K562 (cell line): ENCODE data around the gene DSE.

Source experiments
- DPF2 ChIP-seq: fragments of 450-650 bp; IDR thresholded peaks from 2 replicates; pipeline ENCODE4 v1.6.1; 2016
- TF ChIP-seq, protein P1 (sequence below): fragments of 250-450 bp; sonication (Bioruptor Pico); IDR thresholded peaks from 2 replicates; pipeline ENCODE4 v1.5.0; 2021; ENCODE audit warnings: mild to moderate bottlenecking, borderline replicate concordance

DNA sequence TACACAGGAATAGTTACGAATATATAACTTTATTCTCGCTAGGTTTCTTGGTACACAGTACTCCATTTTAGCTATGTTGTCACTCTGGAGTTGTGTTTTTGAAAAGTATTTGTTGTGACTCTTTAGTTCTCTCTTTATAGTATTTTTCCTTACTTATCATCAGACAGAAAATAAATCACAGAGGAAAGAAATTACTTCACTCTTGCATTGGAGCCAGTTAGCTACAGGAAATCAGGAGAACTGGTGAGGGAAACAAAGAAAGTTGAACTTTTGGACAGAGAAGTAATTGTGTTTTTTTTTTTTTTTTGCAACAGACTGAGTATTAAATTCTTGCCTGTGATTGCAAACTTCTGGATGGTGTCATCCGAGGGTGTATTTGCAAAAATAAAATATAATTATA is 33.9 kb downstream of the DSE start:
- TF ChIP-seq DPF2: no peak
- TF ChIP-seq, protein P1, sequence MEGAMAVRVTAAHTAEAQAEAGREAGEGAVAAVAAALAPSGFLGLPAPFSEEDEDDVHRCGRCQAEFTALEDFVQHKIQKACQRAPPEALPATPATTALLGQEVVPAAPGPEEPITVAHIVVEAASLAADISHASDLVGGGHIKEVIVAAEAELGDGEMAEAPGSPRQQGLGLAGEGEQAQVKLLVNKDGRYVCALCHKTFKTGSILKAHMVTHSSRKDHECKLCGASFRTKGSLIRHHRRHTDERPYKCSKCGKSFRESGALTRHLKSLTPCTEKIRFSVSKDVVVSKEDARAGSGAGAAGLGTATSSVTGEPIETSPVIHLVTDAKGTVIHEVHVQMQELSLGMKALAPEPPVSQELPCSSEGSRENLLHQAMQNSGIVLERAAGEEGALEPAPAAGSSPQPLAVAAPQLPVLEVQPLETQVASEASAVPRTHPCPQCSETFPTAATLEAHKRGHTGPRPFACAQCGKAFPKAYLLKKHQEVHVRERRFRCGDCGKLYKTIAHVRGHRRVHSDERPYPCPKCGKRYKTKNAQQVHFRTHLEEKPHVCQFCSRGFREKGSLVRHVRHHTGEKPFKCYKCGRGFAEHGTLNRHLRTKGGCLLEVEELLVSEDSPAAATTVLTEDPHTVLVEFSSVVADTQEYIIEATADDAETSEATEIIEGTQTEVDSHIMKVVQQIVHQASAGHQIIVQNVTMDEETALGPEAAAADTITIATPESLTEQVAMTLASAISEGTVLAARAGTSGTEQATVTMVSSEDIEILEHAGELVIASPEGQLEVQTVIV: no peak
